GM12878 (cell line): ENCODE results near the gene DNAJB11. TPM values are rescaled to one million over a fixed set of nuclear protein-coding genes. Genes with fewer than 3 reads are reported as not detected.

Source experiments
- ATAC-seq: fragments of 200-7000 bp; cut with Tn5 transposase; 3 replicates; pipeline ENCODE4 v1.9.1; 2020; ENCODE audit warnings: mild to moderate bottlenecking, moderate library complexity
- BruUV-seq: library from RNA; stranded (reverse); fragments of 400-500 nt; replicated peaks from 2 replicates; lab custom pipeline; 2021; lab: Mats Ljungman, UMichigan
- CTCF ChIA-PET: fragments of 300-600 bp; sonication (Branson Sonifier 250); formaldehyde crosslinking; extraction: SDS; loops from one replicate; lab custom pipeline; 2021; ENCODE audit warnings: inconsistent platforms; lab: Yijun Ruan, JAX
- POLR2A ChIA-PET: fragments of 350-600 bp; formaldehyde crosslinking; extraction: SDS; loops from one replicate; lab custom pipeline; 2021; ENCODE audit warnings: inconsistent platforms; lab: Charles Lee
- RAD21 ChIA-PET: fragments of 300-600 bp; sonication (Branson Sonifier 250); formaldehyde crosslinking; loops from one replicate; lab custom pipeline; 2023; ENCODE audit warnings: antibody characterized with exemption; ENCODE audit not compliant: unreplicated experiment; lab: Charles Lee
- SMC1A ChIA-PET: fragments of 300-600 bp; sonication (Branson Sonifier 250); formaldehyde crosslinking; loops from one replicate; lab custom pipeline; 2023; ENCODE audit not compliant: unreplicated experiment, uncharacterized antibody; lab: Charles Lee
- DNase-seq: peaks from one replicate; pipeline ENCODE4 v3.0.0-alpha.2; 2011; ENCODE audit warnings: low read depth, low spot score
- FAIRE-seq: peaks from 3 replicates; lab custom pipeline; 2011; peaks lifted over from hg19 to GRCh38; lab: Jason Lieb, UNC
- H2AFZ ChIP-seq: 2 replicates; pipeline ENCODE4 v1.6.0; 2011; ENCODE audit warnings: low read depth, low read length, control low read depth; ENCODE audit not compliant: control insufficient read depth
- H3K27ac ChIP-seq: 2 replicates; pipeline ENCODE4 v1.5.1; 2011; ENCODE audit warnings: control low read depth; ENCODE audit not compliant: control insufficient read depth, insufficient read depth
- H3K27me3 ChIP-seq, 2 experiments: replicated peaks in 1 of 2; 2 replicates each; pipeline versions ENCODE4 v1.6.0 to v1.6.1; 2011; ENCODE audit warnings: low read length in 1 of 2; ENCODE audit not compliant: control insufficient read depth in 2 of 2, insufficient read depth in 2 of 2
- H3K36me3 ChIP-seq, 2 experiments: 2 replicates each; pipeline ENCODE4 v1.5.1; 2011; ENCODE audit warnings: low read length in 1 of 2; ENCODE audit not compliant: control insufficient read depth in 2 of 2, insufficient read depth in 2 of 2
- H3K4me1 ChIP-seq: 2 replicates; pipeline ENCODE4 v1.6.1; 2011; ENCODE audit warnings: mild to moderate bottlenecking, low read length, moderate library complexity, mixed read lengths; ENCODE audit not compliant: control insufficient read depth, insufficient read depth
- H3K4me2 ChIP-seq: 2 replicates; pipeline ENCODE4 v1.6.0; 2011; ENCODE audit warnings: control low read depth; ENCODE audit not compliant: control insufficient read depth, insufficient read depth
- H3K4me3 ChIP-seq: fragments of 200-600 bp; sonication (generic); 2 replicates; pipeline ENCODE4 v1.5.1; 2016
- H3K79me2 ChIP-seq: 2 replicates; pipeline ENCODE4 v1.6.0; 2011; ENCODE audit warnings: low read length; ENCODE audit not compliant: control insufficient read depth, insufficient read depth
- H3K9ac ChIP-seq: 2 replicates; pipeline ENCODE4 v1.8.0; 2011; ENCODE audit warnings: low read length, control low read depth, mixed read lengths; ENCODE audit not compliant: control insufficient read depth, insufficient read depth
- H3K9me3 ChIP-seq: replicated peaks from 3 replicates; pipeline ENCODE4 v1.5.1; 2011; ENCODE audit warnings: mild to moderate bottlenecking, low read length; ENCODE audit not compliant: control insufficient read depth, insufficient read depth
- H4K20me1 ChIP-seq: 2 replicates; pipeline ENCODE4 v1.6.0; 2011; ENCODE audit not compliant: control insufficient read depth, insufficient read depth
- BCL11A ChIP-seq: IDR thresholded peaks from 2 replicates; pipeline ENCODE4 v1.6.1; 2011; ENCODE audit warnings: low read depth, low read length
- CEBPB ChIP-seq, 2 experiments: fragments of 150-350 bp in 1 of 2; IDR thresholded peaks; 2 replicates each; pipeline ENCODE4 v1.6.1; 2012 to 2014; ENCODE audit warnings: low read depth in 2 of 2, low read length in 2 of 2, borderline replicate concordance in 1 of 2, inconsistent platforms in 1 of 2
- CEBPZ ChIP-seq: fragments of 150-350 bp; IDR thresholded peaks from 2 replicates; pipeline ENCODE4 v1.6.1; 2016; ENCODE audit warnings: low read depth, low read length
- CHD2 ChIP-seq: IDR thresholded peaks from 2 replicates; pipeline ENCODE4 v1.6.1; 2011; ENCODE audit warnings: low read depth, low read length, improper control_type of control experiment, borderline replicate concordance
- EED ChIP-seq: sonication (generic); IDR thresholded peaks from 2 replicates; pipeline ENCODE4 v1.6.1; 2016; ENCODE audit warnings: antibody characterized with exemption, low read depth
- IKZF2 ChIP-seq, 2 experiments: fragments of 450-650 bp; IDR thresholded peaks; 2 replicates each; pipeline ENCODE4 v1.6.1; 2017; ENCODE audit warnings: mild to moderate bottlenecking in 2 of 2, moderate library complexity in 2 of 2
- JUNB ChIP-seq: IDR thresholded peaks from 2 replicates; pipeline ENCODE4 v1.6.1; 2016; ENCODE audit warnings: antibody characterized with exemption, mild to moderate bottlenecking
- SIX5 ChIP-seq: IDR thresholded peaks from 2 replicates; pipeline ENCODE4 v1.6.1; 2011; ENCODE audit warnings: mild to moderate bottlenecking, low read depth, low read length, moderate library complexity; ENCODE audit not compliant: severe bottlenecking
- SRF ChIP-seq, 2 experiments: IDR thresholded peaks; 2 replicates each; pipeline ENCODE4 v1.6.1; 2011; ENCODE audit warnings: low read depth in 2 of 2, low read length in 2 of 2, mild to moderate bottlenecking in 1 of 2, moderate library complexity in 1 of 2
- SUZ12 ChIP-seq: fragments of 200-600 bp; sonication (generic); IDR thresholded peaks from one replicate; pipeline ENCODE4 v1.6.1; 2018; ENCODE audit warnings: antibody characterized with exemption, mild to moderate bottlenecking; ENCODE audit not compliant: unreplicated experiment
- YY1 ChIP-seq: IDR thresholded peaks from 2 replicates; pipeline ENCODE4 v1.6.1; 2011; ENCODE audit warnings: low read depth, mild to moderate bottlenecking, low read length
- ZNF622 ChIP-seq: fragments of 450-650 bp; IDR thresholded peaks from 2 replicates; pipeline ENCODE4 v1.6.1; 2017; ENCODE audit warnings: mild to moderate bottlenecking, inconsistent platforms
- ZNF687 ChIP-seq: fragments of 450-650 bp; IDR thresholded peaks from 2 replicates; pipeline ENCODE4 v1.6.1; 2017; ENCODE audit warnings: mild to moderate bottlenecking, moderate library complexity
- WGBS: methylation state at CpG from one replicate; pipeline ENCODE4 v1.1.6; 2016; ENCODE audit warnings: low lambda C conversion rate; ENCODE audit not compliant: insufficient replicate concordance, insufficient coverage; ENCODE audit errors: missing lambda C conversion rate; 5-methylcytosine and 5-hydroxymethylcytosine counted together
- in situ Hi-C: fragments of 300-500 bp; cut with MboI; formaldehyde crosslinking; loops from 9 replicates; pipeline ENCODE4 v1.14.3; 2018; ENCODE audit warnings: mixed read lengths
- intact Hi-C: fragments of 100-400 bp; cut with micrococcal nuclease; formaldehyde crosslinking; loops from one replicate; pipeline ENCODE4 v1.14.2; 2022; ENCODE audit not compliant: unreplicated experiment
- polyA plus RNA-seq, 11 experiments: library from polyadenylated mRNA; depleted of rRNA in 4 of 11; unstranded in 6 of 11; stranded (reverse) in 5 of 11; fragments of >200 nt; fragmentation: Nextera tagmentation in 4 of 11; fragmentation: Illumina TruSeq in 1 of 11; extraction: Ambion mirVana in 4 of 11; extraction: Trizol in 1 of 11; gene quantifications; 1 replicate in 1 of 11; 2 replicates in 10 of 11; pipeline versions ENCODE4 v1.2.1 to v1.2.3, GENCODE V29; 2011 to 2016; ENCODE audit warnings: inconsistent platforms in 2 of 11, missing spikeins in 2 of 11, low read depth in 1 of 11
- total RNA-seq, 4 experiments: library from RNA; depleted of rRNA in 3 of 4; stranded (reverse); fragments of >200 nt in 3 of 4; fragmentation: Illumina TruSeq in 1 of 4; extraction: Trizol in 1 of 4; gene quantifications; 2 replicates each; pipeline versions ENCODE4 v1.2.1 to v1.2.3, GENCODE V29; 2013 to 2021
- TF ChIP-seq, protein P1 (sequence below): fragments of 450-650 bp; IDR thresholded peaks from 2 replicates; pipeline ENCODE4 v1.6.1; 2016; ENCODE audit warnings: mild to moderate bottlenecking

The DNAJB11 gene
- total and polyA plus RNA-seq, 10 of the 15 experiments (the other 5 are each of a cell fraction or from before 2014, with no cell fraction given) = 16.2 to 135 (median 57.8) TPM

- DNase-seq (peak; percentile 59), FAIRE-seq (no peak), ATAC-seq (peak; percentile 34)
- Histone ChIP-seq H3K79me2 (no peaks in the 10 kb centered on the region), H3K27ac (peak overlapping the region; percentile 38; the same call in 1 of the 2 replicates), H3K27me3 (no peaks in the 10 kb centered on the region), H3K9me3 (no peaks in the 10 kb centered on the region), H3K4me3 (no peak overlapping the region), H3K9ac (no peak overlapping the region), H2AFZ (no peak overlapping the region), H3K4me1 (peaks cover 63% of the 10 kb centered on the region), H3K4me2 (peak overlapping the region; percentile 53), H3K36me3 (no peaks in the 10 kb centered on the region; a peak in 1 of 4 replicates), H4K20me1 (no peaks in the 10 kb centered on the region)
- ChIA-PET CTCF (interaction anchor here (0.9 to 14.3 kb wide), 29 partner anchors 10 to 595 kb away, joined by 3 to 847 read pairs (median 15); partner anchors contain the start of genes AHSG and TBCCD1), POLR2A (interaction anchor here (0.8 to 3.6 kb wide), 10 partner anchors 11 to 555 kb away, joined by 3 to 20 read pairs (median 5); partner anchors contain the start of gene DNAJB11), RAD21 (interaction anchor here (0.8 to 12.3 kb wide), 25 partner anchors 11 to 559 kb away, joined by 3 to 495 read pairs (median 13); partner anchors contain the start of genes DNAJB11 and TBCCD1), SMC1A (interaction anchor here (0.6 to 14.2 kb wide), 37 partner anchors 11 to 595 kb away, joined by 3 to 655 read pairs (median 9); partner anchors contain the start of genes AHSG, DNAJB11 and TBCCD1)
- intact Hi-C loops = loop anchor here (5.0 to 10.0 kb wide), 2 partner anchors 76 to 434 kb away; partner anchors contain the start of gene ETV5
- no TSS peak for BruUV-seq
- WGBS = 31% methylated on average over 3 of the region's 3 CpGs
- in situ Hi-C loops = loop anchor here (5.0 kb wide), 2 partner anchors 276 to 556 kb away; no protein-coding TSS in a partner anchor
- TF ChIP-seq CHD2 = no peak
- TF ChIP-seq EED = no peak
- no peak for TF ChIP-seq SIX5
- TF ChIP-seq BCL11A = no peak
- peak; percentile 35 to 43; a peak in 2 of 4 replicates for TF ChIP-seq IKZF2 (IDR thresholded peaks at IDR 0.05)
- TF ChIP-seq YY1 = no peak
- TF ChIP-seq, protein P1, sequence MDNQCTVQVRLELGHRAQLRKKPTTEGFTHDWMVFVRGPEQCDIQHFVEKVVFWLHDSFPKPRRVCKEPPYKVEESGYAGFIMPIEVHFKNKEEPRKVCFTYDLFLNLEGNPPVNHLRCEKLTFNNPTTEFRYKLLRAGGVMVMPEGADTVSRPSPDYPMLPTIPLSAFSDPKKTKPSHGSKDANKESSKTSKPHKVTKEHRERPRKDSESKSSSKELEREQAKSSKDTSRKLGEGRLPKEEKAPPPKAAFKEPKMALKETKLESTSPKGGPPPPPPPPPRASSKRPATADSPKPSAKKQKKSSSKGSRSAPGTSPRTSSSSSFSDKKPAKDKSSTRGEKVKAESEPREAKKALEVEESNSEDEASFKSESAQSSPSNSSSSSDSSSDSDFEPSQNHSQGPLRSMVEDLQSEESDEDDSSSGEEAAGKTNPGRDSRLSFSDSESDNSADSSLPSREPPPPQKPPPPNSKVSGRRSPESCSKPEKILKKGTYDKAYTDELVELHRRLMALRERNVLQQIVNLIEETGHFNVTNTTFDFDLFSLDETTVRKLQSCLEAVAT = no peak
- no peak for TF ChIP-seq SUZ12
- TF ChIP-seq ZNF622 = no peak
- TF ChIP-seq CEBPB (IDR thresholded peaks at IDR 0.05; ENCODE audit: borderline replicate concordance in 1 of 2, low read depth in 2 of 2, low read length in 2 of 2) = no peak
- TF ChIP-seq ZNF687 = no peak
- no peak for TF ChIP-seq SRF (IDR thresholded peaks at IDR 0.05; ENCODE audit: low read depth in 2 of 2, low read length in 2 of 2)
- no peak for TF ChIP-seq JUNB
- TF ChIP-seq CEBPZ = no peak
Measured at GRCh38 chr3:186538779-186539178, 31.7 kb upstream of the DNAJB11 start.
